DMS 273 (cell line): Measurements from ENCODE around the gene ZNF732.
"Not testable (repeated sequence)": the region's sequence is repeated elsewhere in the genome, so short reads cannot be mapped to it uniquely, and the experiment has no call there.

Experiments
- DNase-seq: peaks from one replicate; lab custom pipeline; 2025; ENCODE audit not compliant: unreplicated experiment; lab: John Stamatoyannopoulos, UW

The ZNF732 gene

GRCh38 chr4:304969-305680, at the start of gene ZNF732:
Gene ZNF732, minus strand, starts transcription at chr4:305474. Its CDS starts 164 bp downstream, at chr4:305310.
- DNase-seq: peak; percentile 88

- DNase-seq: peak; percentile 33
Measured at GRCh38 chr4:340011-340410, 34.7 kb upstream of the ZNF732 start.

- DNase-seq: peak; percentile 22
Measured at GRCh38 chr4:338759-339097, 33.5 kb upstream of the ZNF732 start.

- DNase-seq: peak; percentile 78
Measured at GRCh38 chr4:337932-338758, 32.9 kb upstream of the ZNF732 start.

GRCh38 chr4:337143-337931, 32.1 kb upstream of the ZNF732 start, which contains the start of gene ZNF141:
Gene ZNF141, plus strand, starts transcription at chr4:337814. Its CDS starts 170 bp downstream, at chr4:337984.
- DNase-seq: peak; percentile 97

GRCh38 chr4:336893-337142, 31.5 kb upstream of the ZNF732 start:
- DNase-seq: no peak

- peak; percentile 45 for DNase-seq
Measured at GRCh38 chr4:336099-336892, 31.0 kb upstream of the ZNF732 start.

GRCh38 chr4:335515-335914, 30.2 kb upstream of the ZNF732 start:
- no peak for DNase-seq

- no peak for DNase-seq
Measured at GRCh38 chr4:328729-329128, 23.5 kb upstream of the ZNF732 start.

- no peak for DNase-seq
Measured at GRCh38 chr4:314296-314903, 9.1 kb upstream of the ZNF732 start.

GRCh38 chr4:309807-310206, 4.5 kb upstream of the ZNF732 start:
- DNase-seq: no peak

- DNase-seq: no peak
Measured at GRCh38 chr4:306551-306961, 1.3 kb upstream of the ZNF732 start.

GRCh38 chr4:304516-304915, 758 bp downstream of the ZNF732 start:
- DNase-seq: not testable (repeated sequence)

GRCh38 chr4:302381-302780, 2.9 kb downstream of the ZNF732 start:
- no peak for DNase-seq

- no peak for DNase-seq
Measured at GRCh38 chr4:294732-295131, 10.5 kb downstream of the ZNF732 start.

- DNase-seq: peak; percentile 51
Measured at GRCh38 chr4:288891-289290, 16.4 kb downstream of the ZNF732 start.

- DNase-seq: no peak
Measured at GRCh38 chr4:273309-274017, 31.8 kb downstream of the ZNF732 start.

GRCh38 chr4:271492-272103, 33.7 kb downstream of the ZNF732 start:
- DNase-seq: no peak

GRCh38 chr4:259240-259639, 46.0 kb downstream of the ZNF732 start:
- peak; percentile 19 for DNase-seq

- peak; percentile 13 for DNase-seq
Measured at GRCh38 chr4:256492-256891, 48.8 kb downstream of the ZNF732 start.
